Astrocyte (in vitro differentiated cells and primary cell): ENCODE data around the gene GIT1.

Experiments
- EZH2 ChIP-seq: IDR thresholded peaks from 2 replicates; pipeline ENCODE4 v1.6.1; 2012; ENCODE audit warnings: mild to moderate bottlenecking, low read length, inconsistent platforms; ENCODE audit not compliant: insufficient read depth
- TF ChIP-seq, protein P1 (sequence below): IDR thresholded peaks from 2 replicates; pipeline ENCODE4 v1.5.1; 2011; ENCODE audit warnings: low read depth, mild to moderate bottlenecking, inconsistent platforms, low read length, moderate library complexity; ENCODE audit not compliant: insufficient read depth

DNA sequence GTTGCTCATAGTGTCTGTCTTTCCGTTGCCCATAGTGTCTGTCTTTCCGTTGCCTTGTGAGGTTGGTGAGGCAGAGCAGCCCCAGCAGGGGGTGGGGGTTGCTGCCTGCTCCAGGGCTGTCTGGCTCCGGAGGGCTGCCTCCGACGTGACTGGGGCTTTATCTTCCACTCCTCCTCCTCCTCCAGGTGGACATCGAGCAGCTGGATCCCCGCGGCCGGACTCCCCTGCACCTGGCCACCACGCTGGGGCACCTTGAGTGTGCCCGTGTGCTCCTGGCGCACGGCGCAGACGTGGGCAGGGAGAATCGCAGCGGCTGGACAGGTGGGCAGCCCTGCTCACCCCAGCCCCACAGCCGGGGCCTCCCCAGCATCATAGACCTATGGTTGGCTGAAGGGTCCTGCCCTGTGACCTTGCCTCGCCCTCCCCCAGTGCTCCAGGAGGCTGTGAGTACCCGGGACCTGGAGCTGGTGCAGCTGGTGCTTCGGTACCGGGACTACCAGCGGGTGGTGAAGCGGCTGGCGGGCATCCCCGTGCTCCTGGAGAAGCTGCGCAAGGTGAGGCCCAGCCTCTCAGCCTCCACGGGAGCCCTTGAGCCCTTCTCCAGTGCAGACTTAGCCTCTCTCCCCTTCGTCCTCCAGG is 18.2 kb upstream of the GIT1 start:
- TF ChIP-seq, protein P1, sequence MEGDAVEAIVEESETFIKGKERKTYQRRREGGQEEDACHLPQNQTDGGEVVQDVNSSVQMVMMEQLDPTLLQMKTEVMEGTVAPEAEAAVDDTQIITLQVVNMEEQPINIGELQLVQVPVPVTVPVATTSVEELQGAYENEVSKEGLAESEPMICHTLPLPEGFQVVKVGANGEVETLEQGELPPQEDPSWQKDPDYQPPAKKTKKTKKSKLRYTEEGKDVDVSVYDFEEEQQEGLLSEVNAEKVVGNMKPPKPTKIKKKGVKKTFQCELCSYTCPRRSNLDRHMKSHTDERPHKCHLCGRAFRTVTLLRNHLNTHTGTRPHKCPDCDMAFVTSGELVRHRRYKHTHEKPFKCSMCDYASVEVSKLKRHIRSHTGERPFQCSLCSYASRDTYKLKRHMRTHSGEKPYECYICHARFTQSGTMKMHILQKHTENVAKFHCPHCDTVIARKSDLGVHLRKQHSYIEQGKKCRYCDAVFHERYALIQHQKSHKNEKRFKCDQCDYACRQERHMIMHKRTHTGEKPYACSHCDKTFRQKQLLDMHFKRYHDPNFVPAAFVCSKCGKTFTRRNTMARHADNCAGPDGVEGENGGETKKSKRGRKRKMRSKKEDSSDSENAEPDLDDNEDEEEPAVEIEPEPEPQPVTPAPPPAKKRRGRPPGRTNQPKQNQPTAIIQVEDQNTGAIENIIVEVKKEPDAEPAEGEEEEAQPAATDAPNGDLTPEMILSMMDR: no peak
- no peak for TF ChIP-seq EZH2
